ENCODE data around the gene TEPSIN.

Gene TEPSIN

GRCh38 chr17:81193470-81194224, 45.2 kb downstream of the TEPSIN start:
- H3K4me3 ChIP-seq (ENCODE audit: low read depth, low read length) = no peak overlapping the region
- no peak for DNase-seq (ENCODE audit: low read depth)

GRCh38 chr17:81193051-81193410, 45.8 kb downstream of the TEPSIN start:
- no peak overlapping the region for H3K4me3 ChIP-seq (ENCODE audit: low read depth, low read length)
- no peak for DNase-seq (ENCODE audit: low read depth)

GRCh38 chr17:81192386-81193050, 46.3 kb downstream of the TEPSIN start:
- no peak for DNase-seq (ENCODE audit: low read depth)
- H3K4me3 ChIP-seq (ENCODE audit: low read depth, low read length) = no peak overlapping the region

GRCh38 chr17:81191646-81192045, 47.2 kb downstream of the TEPSIN start:
- no peak for DNase-seq (ENCODE audit: low read depth)
- no peak overlapping the region for H3K4me3 ChIP-seq (ENCODE audit: low read depth, low read length)

GRCh38 chr17:81191116-81191515, 47.7 kb downstream of the TEPSIN start:
- DNase-seq (ENCODE audit: low read depth) = no peak

GRCh38 chr17:81190591-81190990, 48.3 kb downstream of the TEPSIN start:
- no peak for DNase-seq (ENCODE audit: low read depth)

More at GRCh38 chr17:81191116-81191515, 47.7 kb downstream of the TEPSIN start:
- H3K4me3 ChIP-seq (ENCODE audit: low read depth, low read length) = no peak overlapping the region

GRCh38 chr17:81189670-81190530, 49.0 kb downstream of the TEPSIN start:
- DNase-seq (ENCODE audit: low read depth) = no peak
- no peak overlapping the region for H3K4me3 ChIP-seq (ENCODE audit: low read depth, low read length)

More at GRCh38 chr17:81190591-81190990, 48.3 kb downstream of the TEPSIN start:
- no peak overlapping the region for H3K4me3 ChIP-seq (ENCODE audit: low read depth, low read length)

GRCh38 chr17:81189016-81189415, 49.8 kb downstream of the TEPSIN start:
- no peak for DNase-seq (ENCODE audit: low read depth)
- H3K4me3 ChIP-seq (ENCODE audit: low read depth, low read length) = no peak overlapping the region

- H3K4me3 ChIP-seq (ENCODE audit: low read depth, low read length) = no peak overlapping the region
- no peak for DNase-seq (ENCODE audit: low read depth)
Observed at GRCh38 chr17:81188491-81188840, 50.4 kb downstream of the TEPSIN start.

- DNase-seq (ENCODE audit: low read depth) = no peak
- H3K4me3 ChIP-seq (ENCODE audit: low read depth, low read length) = no peak overlapping the region
Observed at GRCh38 chr17:81187586-81188490, 51.0 kb downstream of the TEPSIN start.

- H3K4me3 ChIP-seq (ENCODE audit: low read depth, low read length) = no peak overlapping the region
- no peak for DNase-seq (ENCODE audit: low read depth)
Observed at GRCh38 chr17:81187120-81187519, 51.7 kb downstream of the TEPSIN start.

GRCh38 chr17:81186203-81186602, 52.7 kb downstream of the TEPSIN start:
- DNase-seq (ENCODE audit: low read depth) = no peak
- H3K4me3 ChIP-seq (ENCODE audit: low read depth, low read length) = no peak overlapping the region

GRCh38 chr17:81184555-81184954, 54.3 kb downstream of the TEPSIN start:
- DNase-seq (ENCODE audit: low read depth) = no peak
- H3K4me3 ChIP-seq (ENCODE audit: low read depth, low read length) = no peak overlapping the region

GRCh38 chr17:81183807-81184206, 55.0 kb downstream of the TEPSIN start:
- no peak for DNase-seq (ENCODE audit: low read depth)
- no peak overlapping the region for H3K4me3 ChIP-seq (ENCODE audit: low read depth, low read length)

- H3K4me3 ChIP-seq (ENCODE audit: low read depth, low read length) = no peak overlapping the region
Observed at GRCh38 chr17:81183316-81183715, 55.5 kb downstream of the TEPSIN start.

GRCh38 chr17:81182596-81182995, 56.3 kb downstream of the TEPSIN start:
- no peak for DNase-seq (ENCODE audit: low read depth)

More at GRCh38 chr17:81183316-81183715, 55.5 kb downstream of the TEPSIN start:
- DNase-seq (ENCODE audit: low read depth) = no peak

GRCh38 chr17:81181811-81182185, 57.1 kb downstream of the TEPSIN start:
- DNase-seq (ENCODE audit: low read depth) = no peak

More at GRCh38 chr17:81182596-81182995, 56.3 kb downstream of the TEPSIN start:
- H3K4me3 ChIP-seq (ENCODE audit: low read depth, low read length) = no peak overlapping the region

GRCh38 chr17:81180836-81181810, 57.7 kb downstream of the TEPSIN start:
- no peak for DNase-seq (ENCODE audit: low read depth)
- no peak overlapping the region for H3K4me3 ChIP-seq (ENCODE audit: low read depth, low read length)

More at GRCh38 chr17:81181811-81182185, 57.1 kb downstream of the TEPSIN start:
- no peak overlapping the region for H3K4me3 ChIP-seq (ENCODE audit: low read depth, low read length)

Data from skeletal muscle cell (primary cell).